MM.1S (cell line): ENCODE data around the gene TGM6.

Source experiments
- DNase-seq: peaks from one replicate; pipeline ENCODE4 v3.0.0-alpha.2; 2015
- H2AFZ ChIP-seq: fragments of 300-600 bp; sonication (generic); 2 replicates; pipeline ENCODE4 v1.6.0; 2016; ENCODE audit warnings: antibody characterized with exemption, low read length
- H3F3A ChIP-seq: fragments of 300-600 bp; sonication (generic); 2 replicates; pipeline ENCODE4 v1.6.1; 2016; ENCODE audit warnings: mild to moderate bottlenecking, antibody characterized with exemption, low read length, moderate library complexity, mixed read lengths; ENCODE audit not compliant: insufficient read depth
- H3K27ac ChIP-seq: fragments of 300-600 bp; sonication (generic); 2 replicates; pipeline ENCODE4 v1.5.1; 2016; ENCODE audit warnings: mild to moderate bottlenecking, low read length
- H3K27me3 ChIP-seq: fragments of 300-600 bp; sonication (generic); replicated peaks from 2 replicates; pipeline ENCODE4 v1.6.0; 2016; ENCODE audit warnings: low read length; ENCODE audit not compliant: insufficient read depth
- H3K36me3 ChIP-seq: fragments of 300-600 bp; sonication (generic); replicated peaks from 2 replicates; pipeline ENCODE4 v1.6.1; 2016; ENCODE audit warnings: mild to moderate bottlenecking, low read length, mixed read lengths; ENCODE audit not compliant: insufficient read depth
- H3K4me1 ChIP-seq: fragments of 300-600 bp; sonication (generic); 2 replicates; pipeline ENCODE4 v1.6.1; 2016; ENCODE audit warnings: low read length, mixed read lengths
- H3K4me2 ChIP-seq: fragments of 300-600 bp; sonication (generic); 2 replicates; pipeline ENCODE4 v1.6.0; 2016; ENCODE audit warnings: low read depth, low read length
- H3K4me3 ChIP-seq: fragments of 300-600 bp; sonication (generic); 2 replicates; pipeline ENCODE4 v1.5.1; 2016; ENCODE audit warnings: low read length, mixed read lengths
- H3K79me2 ChIP-seq: fragments of 300-600 bp; sonication (generic); 2 replicates; pipeline ENCODE4 v1.6.1; 2016; ENCODE audit warnings: mixed run types, low read length, mixed read lengths
- H3K9ac ChIP-seq: fragments of 300-600 bp; sonication (generic); 2 replicates; pipeline ENCODE4 v1.6.1; 2016; ENCODE audit warnings: low read length, mixed read lengths
- H3K9me2 ChIP-seq: fragments of 300-600 bp; sonication (generic); replicated peaks from 2 replicates; pipeline ENCODE4 v1.6.1; 2016; ENCODE audit warnings: mild to moderate bottlenecking, low read length, mixed read lengths; ENCODE audit not compliant: insufficient read depth
- H3K9me3 ChIP-seq: fragments of 300-600 bp; sonication (generic); replicated peaks from 2 replicates; pipeline ENCODE4 v1.6.1; 2016; ENCODE audit warnings: mild to moderate bottlenecking, low read length, mixed read lengths; ENCODE audit not compliant: insufficient read depth
- H4K20me1 ChIP-seq: fragments of 300-600 bp; sonication (generic); 2 replicates; pipeline ENCODE4 v1.6.1; 2016; ENCODE audit warnings: mild to moderate bottlenecking, low read length, moderate library complexity, mixed read lengths; ENCODE audit not compliant: insufficient read depth
- CTCF ChIP-seq: fragments of 300-600 bp; sonication (generic); IDR thresholded peaks from 2 replicates; pipeline ENCODE4 v1.5.1; 2016; ENCODE audit warnings: antibody characterized with exemption, low read length, mixed read lengths
- EZH2 ChIP-seq: fragments of 300-600 bp; sonication (generic); optimal IDR thresholded peaks from 2 replicates; pipeline ENCODE3; 2017; ENCODE audit warnings: low read depth, mild to moderate bottlenecking, antibody characterized with exemption, low read length, mixed read lengths
- EZH2phosphoT487 ChIP-seq: fragments of 300-600 bp; sonication (generic); IDR thresholded peaks from 2 replicates; pipeline ENCODE4 v1.6.1; 2018; ENCODE audit warnings: antibody characterized with exemption, low read length

The TGM6 gene

GRCh38 chr20:2397091-2397490 is 16.4 kb downstream of the TGM6 start:
- no peak for TF ChIP-seq CTCF
- no peak for TF ChIP-seq EZH2phosphoT487
- no peak for TF ChIP-seq EZH2

GRCh38 chr20:2397595-2398145 is 17.0 kb downstream of the TGM6 start:
- no peak overlapping the region for H3K9ac ChIP-seq
- H3K27me3 ChIP-seq: no peaks in the 10 kb centered on the region
- H3K27ac ChIP-seq: no peak overlapping the region
- no peaks in the 10 kb centered on the region for H3F3A ChIP-seq
- DNase-seq: no peak
- H3K9me3 ChIP-seq: no peaks in the 10 kb centered on the region
- no peaks in the 10 kb centered on the region for H3K4me1 ChIP-seq
- H2AFZ ChIP-seq: no peak overlapping the region
- H3K9me2 ChIP-seq: no peaks in the 10 kb centered on the region
- no peak overlapping the region for H3K4me2 ChIP-seq
- H3K79me2 ChIP-seq: no peaks in the 10 kb centered on the region
- H3K36me3 ChIP-seq: no peaks in the 10 kb centered on the region
- H3K4me3 ChIP-seq: no peak overlapping the region
- TF ChIP-seq EZH2 (no peak), CTCF (peak; percentile 16)
- no peaks in the 10 kb centered on the region for H4K20me1 ChIP-seq

More at GRCh38 chr20:2397091-2397490, 16.4 kb downstream of the TGM6 start:
- DNase-seq: no peak
- Histone ChIP-seq H3K79me2 (no peaks in the 10 kb centered on the region), H2AFZ (no peak overlapping the region), H3K9me3 (no peaks in the 10 kb centered on the region), H3K4me3 (no peak overlapping the region), H4K20me1 (no peaks in the 10 kb centered on the region), H3K4me1 (no peaks in the 10 kb centered on the region), H3F3A (no peaks in the 10 kb centered on the region), H3K27ac (no peak overlapping the region), H3K9me2 (no peaks in the 10 kb centered on the region), H3K9ac (no peak overlapping the region), H3K4me2 (no peak overlapping the region), H3K36me3 (no peaks in the 10 kb centered on the region), H3K27me3 (no peaks in the 10 kb centered on the region)

GRCh38 chr20:2398449-2398848 is 17.7 kb downstream of the TGM6 start:
- no peaks in the 10 kb centered on the region for H3K4me1 ChIP-seq
- TF ChIP-seq EZH2phosphoT487 (no peak), EZH2 (no peak), CTCF (no peak)
- H3K9ac ChIP-seq: no peak overlapping the region
- no peaks in the 10 kb centered on the region for H4K20me1 ChIP-seq
- H3K4me3 ChIP-seq: no peak overlapping the region
- H3K27me3 ChIP-seq: no peaks in the 10 kb centered on the region
- no peak overlapping the region for H2AFZ ChIP-seq
- H3K4me2 ChIP-seq: no peak overlapping the region
- no peaks in the 10 kb centered on the region for H3F3A ChIP-seq
- no peaks in the 10 kb centered on the region for H3K9me2 ChIP-seq
- no peaks in the 10 kb centered on the region for H3K36me3 ChIP-seq
- no peak for DNase-seq
- no peaks in the 10 kb centered on the region for H3K9me3 ChIP-seq
- no peak overlapping the region for H3K27ac ChIP-seq
- no peaks in the 10 kb centered on the region for H3K79me2 ChIP-seq
